T-helper 22 cell (primary cell): ENCODE results near the gene PPM1N.

Source experiments
- DNase-seq: peaks from one replicate; pipeline ENCODE4 v3.0.0-alpha.2; 2020; ENCODE audit warnings: low read depth

The PPM1N gene

DNA sequence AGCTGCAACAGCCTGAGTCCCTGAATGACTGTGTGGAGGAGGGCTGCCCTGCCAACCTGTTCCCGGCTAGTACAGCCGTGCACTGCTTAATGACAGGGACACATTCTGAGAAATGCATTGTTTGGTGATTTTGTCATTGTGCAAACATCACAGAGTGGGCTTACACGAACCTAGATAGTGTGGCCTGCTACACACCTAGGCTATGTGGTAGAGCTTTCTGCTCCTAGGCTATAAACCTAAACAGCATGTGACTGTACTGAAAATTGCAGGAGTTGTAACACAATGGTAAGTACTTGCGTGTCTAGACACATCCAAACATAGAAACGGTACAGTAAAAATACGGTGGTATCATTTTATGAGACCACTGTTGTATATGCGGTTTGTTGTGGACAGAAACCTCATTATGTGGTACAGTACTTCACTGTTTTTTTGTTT lies 44.0 kb downstream of the PPM1N start:
- no peak for DNase-seq

DNA sequence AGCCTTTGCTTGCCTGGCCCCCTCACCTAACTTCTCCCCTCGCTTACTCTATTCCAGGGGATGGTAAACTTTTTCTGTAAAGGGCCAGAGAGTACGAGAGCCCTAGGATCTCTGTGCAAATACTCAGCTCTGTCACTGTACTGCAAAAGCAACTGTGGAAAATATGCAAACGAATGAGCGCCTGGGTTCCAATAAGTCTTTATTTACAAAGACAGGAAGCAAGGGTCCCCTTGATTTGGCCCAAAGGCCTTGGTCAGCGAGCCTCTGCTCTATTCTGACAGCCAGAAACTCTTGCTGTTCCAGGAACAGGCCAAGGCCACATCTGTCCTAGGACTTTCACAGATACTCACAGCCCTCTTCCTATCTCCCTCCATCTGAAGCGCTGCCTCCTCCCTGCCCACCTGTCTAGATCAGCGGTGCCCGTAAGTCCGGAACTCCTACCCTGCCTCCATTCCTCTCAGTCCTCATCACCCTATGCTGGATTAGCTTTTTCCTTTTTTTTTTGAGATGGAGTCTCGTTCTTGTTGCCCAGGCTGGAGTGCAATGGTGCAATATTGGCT lies 49.0 kb downstream of the PPM1N start:
- DNase-seq = no peak

DNA sequence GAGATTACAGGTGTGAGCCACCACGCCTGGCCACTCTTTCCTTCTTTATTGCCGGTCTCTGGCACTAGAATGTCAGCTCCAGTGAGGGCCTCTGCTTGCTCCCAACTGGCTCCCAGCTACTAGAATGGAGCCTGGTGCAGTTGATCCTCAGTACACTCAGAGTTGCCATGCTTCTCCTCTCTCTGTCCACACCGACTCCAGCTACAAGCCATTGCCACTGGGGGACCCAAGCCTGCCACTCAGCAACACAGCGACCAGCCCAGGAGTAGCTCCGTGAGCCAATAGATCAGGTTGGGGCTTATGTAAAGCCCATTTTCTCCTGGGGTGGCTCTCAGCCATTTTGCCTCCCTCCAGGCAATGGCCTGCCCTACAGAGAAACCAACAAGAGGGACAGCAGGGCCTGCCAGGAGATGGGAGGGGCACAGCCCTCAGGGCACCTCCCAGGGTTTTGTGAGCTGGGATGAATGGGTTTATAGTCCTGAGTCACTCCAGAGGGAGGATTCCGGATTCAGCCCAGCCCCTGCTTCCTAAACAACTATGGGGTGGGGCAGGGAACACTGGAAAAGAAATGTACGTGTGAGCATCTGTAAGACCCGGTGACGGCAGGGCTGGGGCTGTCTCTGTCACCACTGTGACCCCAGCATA lies 49.8 kb downstream of the PPM1N start:
- no peak for DNase-seq
